ENCODE data around the gene CACUL1. TPM values are rescaled to one million over a fixed set of nuclear protein-coding genes. Genes with fewer than 3 reads are reported as not detected.
A peak's percentile ranks its signal among the peaks of the same experiment; 100 is the strongest.

CACUL1 gene
- polyA plus RNA-seq, 1 experiment, result 15.3 TPM

DNA sequence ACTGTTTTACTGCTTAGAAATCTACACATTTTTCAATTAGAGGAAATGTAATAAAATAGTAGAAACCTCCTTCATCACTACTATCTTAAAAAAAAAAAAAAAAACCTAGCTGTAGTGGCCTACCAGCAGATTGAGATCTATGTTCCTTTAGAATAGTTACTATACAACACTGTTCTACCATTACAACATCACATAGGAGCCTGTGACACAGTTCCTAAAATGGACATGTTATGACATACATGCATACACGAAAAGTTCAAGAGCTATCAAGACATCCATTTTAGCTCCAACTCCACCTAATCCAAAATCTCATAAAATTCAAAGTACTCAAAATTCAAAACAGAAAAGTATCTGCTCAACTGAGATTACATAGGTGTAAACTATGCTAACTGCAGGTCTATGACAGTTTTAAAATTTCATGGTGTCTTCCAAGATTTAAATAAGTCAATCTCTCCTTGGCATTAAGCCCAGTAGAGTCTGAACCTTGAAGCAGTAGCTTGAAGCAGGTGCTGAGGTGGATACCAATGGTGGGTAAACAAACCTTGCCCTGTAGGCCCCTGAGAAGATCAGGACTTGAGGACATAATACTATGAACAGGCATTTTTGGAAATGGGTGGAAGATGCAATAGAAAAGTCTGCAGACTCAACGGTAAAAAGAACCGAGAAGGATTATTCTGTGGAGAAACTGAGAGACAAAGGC lies 17.0 kb downstream of the CACUL1 start:
- CTCF ChIA-PET, result interaction anchor here (1.1 to 1.2 kb wide), 2 partner anchors 12 to 18 kb away, joined by 3 to 8 read pairs; no protein-coding TSS in a partner anchor
- H3K27ac ChIP-seq (ENCODE audit: low read depth, low read length), result no peak overlapping the region
- no peaks in the 10 kb centered on the region for H3K9me3 ChIP-seq (ENCODE audit: control insufficient read depth, insufficient read depth, low read length)
- no peaks in the 10 kb centered on the region for H3K27me3 ChIP-seq (ENCODE audit: control insufficient read depth, insufficient read depth, low read length)
- H3K4me3 ChIP-seq (ENCODE audit: low read depth, low read length), result no peak overlapping the region
- TF ChIP-seq, protein P1, sequence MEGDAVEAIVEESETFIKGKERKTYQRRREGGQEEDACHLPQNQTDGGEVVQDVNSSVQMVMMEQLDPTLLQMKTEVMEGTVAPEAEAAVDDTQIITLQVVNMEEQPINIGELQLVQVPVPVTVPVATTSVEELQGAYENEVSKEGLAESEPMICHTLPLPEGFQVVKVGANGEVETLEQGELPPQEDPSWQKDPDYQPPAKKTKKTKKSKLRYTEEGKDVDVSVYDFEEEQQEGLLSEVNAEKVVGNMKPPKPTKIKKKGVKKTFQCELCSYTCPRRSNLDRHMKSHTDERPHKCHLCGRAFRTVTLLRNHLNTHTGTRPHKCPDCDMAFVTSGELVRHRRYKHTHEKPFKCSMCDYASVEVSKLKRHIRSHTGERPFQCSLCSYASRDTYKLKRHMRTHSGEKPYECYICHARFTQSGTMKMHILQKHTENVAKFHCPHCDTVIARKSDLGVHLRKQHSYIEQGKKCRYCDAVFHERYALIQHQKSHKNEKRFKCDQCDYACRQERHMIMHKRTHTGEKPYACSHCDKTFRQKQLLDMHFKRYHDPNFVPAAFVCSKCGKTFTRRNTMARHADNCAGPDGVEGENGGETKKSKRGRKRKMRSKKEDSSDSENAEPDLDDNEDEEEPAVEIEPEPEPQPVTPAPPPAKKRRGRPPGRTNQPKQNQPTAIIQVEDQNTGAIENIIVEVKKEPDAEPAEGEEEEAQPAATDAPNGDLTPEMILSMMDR (IDR thresholded peaks at IDR 0.05; ENCODE audit: low read depth, low read length), result no peak
- no peak for DNase-seq (ENCODE audit: low read depth, low spot score)
- POLR2A ChIA-PET, result no interaction called here

DNA sequence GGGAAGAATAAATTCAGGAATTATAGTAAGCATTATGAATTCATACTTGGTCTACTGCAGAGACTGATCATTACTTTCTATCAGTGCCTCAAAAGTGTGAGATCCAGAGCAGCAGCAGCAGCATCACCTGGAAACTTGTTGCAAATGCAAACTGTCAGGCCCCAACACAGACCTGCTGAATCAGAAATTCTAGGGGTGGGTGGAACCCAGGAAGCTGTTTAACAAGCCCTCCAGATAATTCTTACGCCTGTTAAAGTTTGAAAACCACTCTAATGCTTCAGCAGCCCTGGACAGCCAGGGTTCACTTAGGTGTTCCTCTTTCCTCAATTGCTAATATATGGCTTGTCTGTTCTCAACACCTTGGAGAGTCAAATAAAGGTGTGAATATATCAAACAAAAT lies 19.5 kb downstream of the CACUL1 start:
- DNase-seq (ENCODE audit: low read depth, low spot score), result no peak
- Histone ChIP-seq H3K4me3 (ENCODE audit: low read depth, low read length) (no peak overlapping the region), H3K9me3 (ENCODE audit: control insufficient read depth, insufficient read depth, low read length) (no peaks in the 10 kb centered on the region), H3K27me3 (ENCODE audit: control insufficient read depth, insufficient read depth, low read length) (no peaks in the 10 kb centered on the region), H3K27ac (ENCODE audit: low read depth, low read length) (no peak overlapping the region)
- ChIA-PET POLR2A (interaction anchor here (1.3 kb wide), 1 partner anchor 20 kb away, joined by 3 read pairs; the partner anchor contains the start of gene CACUL1), CTCF (interaction anchor here (0.7 to 6.2 kb wide), 10 partner anchors 10 to 1139 kb away, joined by 3 to 54 read pairs (median 6); no protein-coding TSS in a partner anchor)
- TF ChIP-seq, protein P1 (IDR thresholded peaks at IDR 0.05; ENCODE audit: low read depth, low read length), result no peak

DNA sequence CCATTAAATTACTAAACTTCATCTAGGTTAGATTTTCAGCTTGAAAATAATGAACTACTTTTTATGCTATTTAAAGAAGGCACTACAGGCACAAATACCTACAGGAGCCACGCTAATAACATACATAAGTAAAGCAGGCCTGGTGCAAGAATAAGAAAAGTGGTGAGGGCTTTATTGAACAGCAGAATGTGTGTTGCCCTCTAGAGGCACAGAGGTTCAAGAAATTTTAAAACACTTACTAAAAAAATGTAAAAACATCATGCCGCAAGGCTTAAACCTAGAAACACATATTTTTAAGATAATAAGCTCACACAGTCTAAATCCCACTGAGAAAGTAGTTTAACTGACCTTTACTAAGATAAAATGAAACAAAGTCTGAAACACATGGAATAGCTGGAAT lies 20.3 kb downstream of the CACUL1 start:
- H3K9me3 ChIP-seq (ENCODE audit: control insufficient read depth, insufficient read depth, low read length), result no peaks in the 10 kb centered on the region
- POLR2A ChIA-PET, result interaction anchor here (1.3 kb wide), 1 partner anchor 20 kb away, joined by 3 read pairs; the partner anchor contains the start of gene CACUL1
- DNase-seq (ENCODE audit: low read depth, low spot score), result no peak
- no peaks in the 10 kb centered on the region for H3K27me3 ChIP-seq (ENCODE audit: control insufficient read depth, insufficient read depth, low read length)
- TF ChIP-seq, protein P1 (IDR thresholded peaks at IDR 0.05; ENCODE audit: low read depth, low read length), result peak; percentile 51
- H3K27ac ChIP-seq (ENCODE audit: low read depth, low read length), result no peak overlapping the region
- CTCF ChIA-PET, result interaction anchor here (0.6 to 6.2 kb wide), 16 partner anchors 9 to 1139 kb away, joined by 3 to 54 read pairs (median 4); partner anchors contain the start of gene CACUL1
- no peak overlapping the region for H3K4me3 ChIP-seq (ENCODE audit: low read depth, low read length)

DNA sequence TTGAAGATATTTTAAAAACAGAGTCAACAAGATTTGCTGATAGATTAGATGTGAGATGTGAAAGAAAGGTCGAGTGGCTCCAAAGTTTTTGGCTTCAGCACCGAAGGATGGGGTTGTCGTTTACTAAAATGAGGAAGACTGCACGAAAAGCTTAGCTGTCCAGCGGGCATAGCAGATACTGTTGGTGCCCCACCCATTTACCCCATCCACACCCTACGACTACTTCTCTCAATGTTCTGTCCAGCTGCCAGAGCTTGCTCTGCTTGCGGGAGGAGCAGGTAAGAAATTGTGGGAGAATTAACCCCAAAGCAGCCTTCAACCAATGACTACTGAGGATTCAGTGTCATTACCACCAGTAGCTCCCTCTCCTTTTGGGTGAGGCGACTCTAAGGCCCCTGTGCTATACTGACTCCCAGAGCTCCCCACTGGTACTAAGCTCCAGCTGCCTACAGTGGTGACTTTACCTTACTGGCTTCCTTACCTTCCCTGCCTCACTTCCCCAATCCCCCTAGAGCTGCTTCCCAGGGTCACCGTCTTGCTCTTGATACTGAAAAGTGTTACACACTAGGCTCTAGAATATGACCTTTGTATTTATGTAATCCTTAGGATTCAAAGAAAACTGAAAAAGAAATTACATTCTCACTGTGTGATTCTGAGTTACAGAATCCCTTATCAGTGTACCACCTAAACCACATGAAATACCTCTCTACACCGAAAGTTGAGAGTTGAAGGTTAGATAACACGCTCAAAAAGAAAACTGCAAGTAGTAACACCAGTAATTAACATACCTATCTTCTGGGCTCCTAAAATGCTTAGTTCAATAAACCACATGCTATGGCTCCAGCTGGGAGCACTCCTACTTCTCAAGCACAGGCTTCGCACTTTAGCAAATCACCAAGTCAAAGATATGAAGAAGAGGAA lies 22.3 kb downstream of the CACUL1 start:
- ChIA-PET POLR2A (no interaction called here), CTCF (interaction anchor here (3.3 to 6.2 kb wide), 2 partner anchors 12 to 164 kb away, joined by 22 to 54 read pairs; no protein-coding TSS in a partner anchor)
- no peak for DNase-seq (ENCODE audit: low read depth, low spot score)
- no peaks in the 10 kb centered on the region for H3K27me3 ChIP-seq (ENCODE audit: control insufficient read depth, insufficient read depth, low read length)
- no peaks in the 10 kb centered on the region for H3K9me3 ChIP-seq (ENCODE audit: control insufficient read depth, insufficient read depth, low read length)
- TF ChIP-seq, protein P1 (IDR thresholded peaks at IDR 0.05; ENCODE audit: low read depth, low read length), result no peak
- H3K27ac ChIP-seq (ENCODE audit: low read depth, low read length), result no peak overlapping the region
- H3K4me3 ChIP-seq (ENCODE audit: low read depth, low read length), result no peak overlapping the region

All from AG04450 (cell line).